HepG2 (cell line): ENCODE results near the gene HMGCR. TPM values are rescaled to one million over a fixed set of nuclear protein-coding genes. Genes with fewer than 3 reads are reported as not detected.

Experiments
- CEBPG ChIP-seq: IDR thresholded peaks from 2 replicates; pipeline ENCODE4 v1.6.1; 2016
- CHCHD3 ChIP-seq: sonication (generic); formaldehyde crosslinking; IDR thresholded peaks from 2 replicates; pipeline ENCODE4 v1.8.0; 2022; ENCODE audit warnings: mild to moderate bottlenecking, missing genetic modification reagents, moderate library complexity
- DMAP1 ChIP-seq: IDR thresholded peaks from 2 replicates; pipeline ENCODE4 v1.6.1; 2016
- ETV5 ChIP-seq: IDR thresholded peaks from 2 replicates; pipeline ENCODE4 v1.6.1; 2018; ENCODE audit warnings: missing biosample characterization, missing genetic modification reagents, inconsistent platforms, borderline replicate concordance
- FOSL2 ChIP-seq: sonication (generic); formaldehyde crosslinking; IDR thresholded peaks from 2 replicates; pipeline ENCODE4 v1.4.0; 2020; ENCODE audit warnings: missing genetic modification reagents
- FOXK2 ChIP-seq: fragments of 450-650 bp; IDR thresholded peaks from 2 replicates; pipeline ENCODE4 v1.6.1; 2016
- HOXA7 ChIP-seq: sonication (generic); formaldehyde crosslinking; IDR thresholded peaks from 2 replicates; pipeline ENCODE4 v1.8.1; 2022; ENCODE audit warnings: mild to moderate bottlenecking, missing genetic modification reagents, moderate library complexity
- IRX3 ChIP-seq: sonication (generic); formaldehyde crosslinking; IDR thresholded peaks from 2 replicates; pipeline ENCODE4 v1.8.1; 2023; ENCODE audit warnings: mild to moderate bottlenecking, low read depth, missing genetic modification reagents, borderline replicate concordance
- ISL2 ChIP-seq: sonication (generic); formaldehyde crosslinking; IDR thresholded peaks from 2 replicates; pipeline ENCODE4 v1.5.0; 2020; ENCODE audit warnings: missing genetic modification reagents
- JUN ChIP-seq: sonication (generic); formaldehyde crosslinking; IDR thresholded peaks from 2 replicates; pipeline ENCODE4 v1.4.0; 2020; ENCODE audit warnings: mild to moderate bottlenecking, missing genetic modification reagents
- LCORL ChIP-seq, 2 experiments: fragments of 450-650 bp in 1 of 2; sonication (generic) in 1 of 2; formaldehyde crosslinking in 1 of 2; IDR thresholded peaks; 2 replicates each; pipeline versions ENCODE4 v1.5.0 to v1.6.1; 2017 to 2020; ENCODE audit warnings: antibody characterized with exemption in 1 of 2, missing genetic modification reagents in 1 of 2
- MZF1 ChIP-seq: sonication (generic); formaldehyde crosslinking; IDR thresholded peaks from 2 replicates; pipeline ENCODE4 v1.8.1; 2023; ENCODE audit warnings: mild to moderate bottlenecking, missing genetic modification reagents, borderline replicate concordance
- NR2C2 ChIP-seq: sonication (generic); formaldehyde crosslinking; IDR thresholded peaks from 2 replicates; pipeline ENCODE4 v1.4.0; 2020; ENCODE audit warnings: missing genetic modification reagents, mild to moderate bottlenecking, moderate library complexity, borderline replicate concordance
- PAWR ChIP-seq: sonication (generic); formaldehyde crosslinking; IDR thresholded peaks from 2 replicates; pipeline ENCODE4 v1.4.0; 2020; ENCODE audit warnings: missing genetic modification reagents, mild to moderate bottlenecking, borderline replicate concordance
- PCBP1 ChIP-seq: fragments of 200-400 bp; formaldehyde crosslinking; IDR thresholded peaks from 2 replicates; pipeline ENCODE4 v1.6.1; 2017; ENCODE audit warnings: mild to moderate bottlenecking, low read depth, low read length, borderline replicate concordance
- SAFB2 ChIP-seq: sonication (generic); formaldehyde crosslinking; IDR thresholded peaks from 2 replicates; pipeline ENCODE4 v1.5.1; 2020; ENCODE audit warnings: missing genetic modification reagents, low read depth, mild to moderate bottlenecking, borderline replicate concordance
- SNAI1 ChIP-seq: sonication (generic); formaldehyde crosslinking; IDR thresholded peaks from 2 replicates; pipeline ENCODE4 v1.5.0; 2020; ENCODE audit warnings: mild to moderate bottlenecking, missing genetic modification reagents, borderline replicate concordance
- ZNF605 ChIP-seq: sonication (generic); formaldehyde crosslinking; IDR thresholded peaks from 2 replicates; pipeline ENCODE4 v1.8.0; 2022; ENCODE audit warnings: mild to moderate bottlenecking, missing genetic modification reagents
- ZNF709 ChIP-seq: sonication (generic); formaldehyde crosslinking; IDR thresholded peaks from 2 replicates; pipeline ENCODE4 v1.5.0; 2020; ENCODE audit warnings: mild to moderate bottlenecking, missing genetic modification reagents
- polyA plus RNA-seq, 8 experiments: library from polyadenylated mRNA; depleted of rRNA in 3 of 8; stranded (reverse) in 7 of 8; unstranded in 1 of 8; fragments of >200 nt; fragmentation: Illumina TruSeq in 4 of 8; extraction: Trizol in 4 of 8; gene quantifications; 2 replicates each; pipeline versions ENCODE4 v1.2.1 to v1.2.3, GENCODE V29; 2011 to 2016; ENCODE audit warnings: low read depth in 4 of 8, missing spikeins in 1 of 8, mixed read lengths in 1 of 8; ENCODE audit not compliant: insufficient read depth in 1 of 8
- total RNA-seq, 5 experiments: library from RNA; depleted of rRNA; stranded (reverse); fragments of >200 nt; fragmentation: Illumina TruSeq; extraction: Trizol; gene quantifications; 2 replicates each; pipeline ENCODE4 v1.2.3, GENCODE V29; 2016; ENCODE audit warnings: low read depth in 1 of 5
- TF ChIP-seq, protein P1 (sequence below): sonication (generic); formaldehyde crosslinking; IDR thresholded peaks from 2 replicates; pipeline ENCODE4 v1.8.1; 2023; ENCODE audit warnings: missing genetic modification reagents, mild to moderate bottlenecking, borderline replicate concordance
- TF ChIP-seq, protein P2 (sequence below): sonication (generic); formaldehyde crosslinking; IDR thresholded peaks from 2 replicates; pipeline ENCODE4 v1.4.0; 2020; ENCODE audit warnings: missing genetic modification reagents, mild to moderate bottlenecking, borderline replicate concordance
- TF ChIP-seq, protein P3 (sequence below): sonication (generic); formaldehyde crosslinking; IDR thresholded peaks from 2 replicates; pipeline ENCODE4 v1.5.0; 2020; ENCODE audit warnings: mild to moderate bottlenecking, missing genetic modification reagents, borderline replicate concordance

The HMGCR gene
- total and polyA plus RNA-seq, 2 of the 13 experiments (the other 11 are each of a cell fraction or from before 2014, with no cell fraction given), result 43.0 to 144 TPM

DNA sequence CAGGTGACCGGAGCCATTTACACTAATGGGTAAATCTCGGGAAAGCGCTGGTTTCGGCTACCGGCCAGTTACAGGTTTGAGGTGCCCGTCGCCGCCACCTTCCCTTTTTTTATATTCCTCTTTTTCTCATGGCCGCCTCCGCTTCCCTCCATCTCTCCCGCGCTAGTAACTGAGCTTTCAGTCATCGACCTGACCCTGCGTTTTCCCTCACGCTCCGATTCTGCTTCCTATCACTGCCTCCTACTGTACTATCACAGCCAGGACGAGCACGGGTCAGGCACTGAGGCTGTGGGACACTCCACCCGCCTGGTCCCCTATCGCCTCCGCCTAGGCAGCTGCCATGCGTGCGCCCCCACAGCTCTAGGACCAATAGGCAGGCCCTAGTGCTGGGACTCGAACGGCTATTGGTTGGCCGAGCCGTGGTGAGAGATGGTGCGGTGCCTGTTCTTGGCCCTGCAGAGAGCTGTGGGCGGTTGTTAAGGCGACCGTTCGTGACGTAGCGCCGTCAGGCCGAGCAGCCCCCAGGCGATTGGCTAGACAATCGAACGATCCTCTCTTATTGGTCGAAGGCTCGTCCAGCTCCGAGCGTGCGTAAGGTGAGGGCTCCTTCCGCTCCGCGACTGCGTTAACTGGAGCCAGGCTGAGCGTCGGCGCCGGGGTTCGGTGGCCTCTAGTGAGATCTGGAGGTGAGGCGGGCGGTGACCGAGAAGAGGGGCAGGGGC is at the start of gene HMGCR (continued):
- TF ChIP-seq, protein P1, sequence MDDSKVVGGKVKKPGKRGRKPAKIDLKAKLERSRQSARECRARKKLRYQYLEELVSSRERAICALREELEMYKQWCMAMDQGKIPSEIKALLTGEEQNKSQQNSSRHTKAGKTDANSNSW (CRISPR knock-in tag), result no peak
- TF ChIP-seq HOXA7 (no peak), MZF1 (CRISPR knock-in tag) (no peak), CHCHD3 (CRISPR knock-in tag) (no peak), LCORL (IDR thresholded peaks at IDR 0.05) (no peak), LCORL (CRISPR knock-in tag; IDR thresholded peaks at IDR 0.05) (peak; percentile 75), CEBPG (CRISPR knock-in tag) (peak; percentile 40; the same call in 1 of the 2 replicates), SNAI1 (CRISPR knock-in tag) (no peak), PAWR (CRISPR knock-in tag) (no peak), JUN (no peak), FOSL2 (CRISPR knock-in tag) (peak; percentile 48), ETV5 (CRISPR knock-in tag) (peak; percentile 47), FOXK2 (no peak), ISL2 (no peak; the same call in none of the 2 replicates), ZNF605 (CRISPR knock-in tag) (no peak; the same call in 1 of the 2 replicates), NR2C2 (peak; percentile 64), PCBP1 (no peak), IRX3 (no peak), SAFB2 (no peak), ZNF709 (CRISPR knock-in tag) (peak; percentile 92), DMAP1 (CRISPR knock-in tag) (peak; percentile 79; the same call in 1 of the 2 replicates)
- TF ChIP-seq, protein P2, sequence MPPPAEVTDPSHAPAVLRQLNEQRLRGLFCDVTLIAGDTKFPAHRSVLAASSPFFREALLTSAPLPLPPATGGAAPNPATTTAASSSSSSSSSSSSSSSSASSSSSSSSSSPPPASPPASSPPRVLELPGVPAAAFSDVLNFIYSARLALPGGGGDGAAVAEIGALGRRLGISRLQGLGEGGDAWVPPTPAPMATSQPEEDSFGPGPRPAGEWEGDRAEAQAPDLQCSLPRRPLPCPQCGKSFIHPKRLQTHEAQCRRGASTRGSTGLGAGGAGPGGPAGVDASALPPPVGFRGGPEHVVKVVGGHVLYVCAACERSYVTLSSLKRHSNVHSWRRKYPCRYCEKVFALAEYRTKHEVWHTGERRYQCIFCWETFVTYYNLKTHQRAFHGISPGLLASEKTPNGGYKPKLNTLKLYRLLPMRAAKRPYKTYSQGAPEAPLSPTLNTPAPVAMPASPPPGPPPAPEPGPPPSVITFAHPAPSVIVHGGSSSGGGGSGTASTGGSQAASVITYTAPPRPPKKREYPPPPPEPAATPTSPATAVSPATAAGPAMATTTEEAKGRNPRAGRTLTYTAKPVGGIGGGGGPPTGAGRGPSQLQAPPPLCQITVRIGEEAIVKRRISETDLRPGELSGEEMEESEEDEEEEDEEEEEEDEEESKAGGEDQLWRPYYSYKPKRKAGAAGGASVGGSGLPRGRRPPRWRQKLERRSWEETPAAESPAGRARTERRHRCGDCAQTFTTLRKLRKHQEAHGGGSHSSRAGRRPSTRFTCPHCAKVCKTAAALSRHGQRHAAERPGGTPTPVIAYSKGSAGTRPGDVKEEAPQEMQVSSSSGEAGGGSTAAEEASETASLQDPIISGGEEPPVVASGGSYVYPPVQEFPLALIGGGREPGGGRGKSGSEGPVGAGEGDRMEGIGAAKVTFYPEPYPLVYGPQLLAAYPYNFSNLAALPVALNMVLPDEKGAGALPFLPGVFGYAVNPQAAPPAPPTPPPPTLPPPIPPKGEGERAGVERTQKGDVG (CRISPR knock-in tag), result no peak
- TF ChIP-seq, protein P3, sequence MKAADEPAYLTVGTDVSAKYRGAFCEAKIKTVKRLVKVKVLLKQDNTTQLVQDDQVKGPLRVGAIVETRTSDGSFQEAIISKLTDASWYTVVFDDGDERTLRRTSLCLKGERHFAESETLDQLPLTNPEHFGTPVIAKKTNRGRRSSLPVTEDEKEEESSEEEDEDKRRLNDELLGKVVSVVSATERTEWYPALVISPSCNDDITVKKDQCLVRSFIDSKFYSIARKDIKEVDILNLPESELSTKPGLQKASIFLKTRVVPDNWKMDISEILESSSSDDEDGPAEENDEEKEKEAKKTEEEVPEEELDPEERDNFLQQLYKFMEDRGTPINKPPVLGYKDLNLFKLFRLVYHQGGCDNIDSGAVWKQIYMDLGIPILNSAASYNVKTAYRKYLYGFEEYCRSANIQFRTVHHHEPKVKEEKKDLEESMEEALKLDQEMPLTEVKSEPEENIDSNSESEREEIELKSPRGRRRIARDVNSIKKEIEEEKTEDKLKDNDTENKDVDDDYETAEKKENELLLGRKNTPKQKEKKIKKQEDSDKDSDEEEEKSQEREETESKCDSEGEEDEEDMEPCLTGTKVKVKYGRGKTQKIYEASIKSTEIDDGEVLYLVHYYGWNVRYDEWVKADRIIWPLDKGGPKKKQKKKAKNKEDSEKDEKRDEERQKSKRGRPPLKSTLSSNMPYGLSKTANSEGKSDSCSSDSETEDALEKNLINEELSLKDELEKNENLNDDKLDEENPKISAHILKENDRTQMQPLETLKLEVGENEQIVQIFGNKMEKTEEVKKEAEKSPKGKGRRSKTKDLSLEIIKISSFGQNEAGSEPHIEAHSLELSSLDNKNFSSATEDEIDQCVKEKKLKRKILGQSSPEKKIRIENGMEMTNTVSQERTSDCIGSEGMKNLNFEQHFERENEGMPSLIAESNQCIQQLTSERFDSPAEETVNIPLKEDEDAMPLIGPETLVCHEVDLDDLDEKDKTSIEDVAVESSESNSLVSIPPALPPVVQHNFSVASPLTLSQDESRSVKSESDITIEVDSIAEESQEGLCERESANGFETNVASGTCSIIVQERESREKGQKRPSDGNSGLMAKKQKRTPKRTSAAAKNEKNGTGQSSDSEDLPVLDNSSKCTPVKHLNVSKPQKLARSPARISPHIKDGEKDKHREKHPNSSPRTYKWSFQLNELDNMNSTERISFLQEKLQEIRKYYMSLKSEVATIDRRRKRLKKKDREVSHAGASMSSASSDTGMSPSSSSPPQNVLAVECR (CRISPR knock-in tag), result peak; percentile 88
